Smooth muscle cell (in vitro differentiated cells): ENCODE data around the gene NRDE2. TPM values are rescaled to one million over a fixed set of nuclear protein-coding genes. Genes with fewer than 3 reads are reported as not detected.
"Not testable (repeated sequence)": the region's sequence is repeated elsewhere in the genome, so short reads cannot be mapped to it uniquely, and the experiment has no call there.

Experiments
- DNase-seq: peaks from one replicate; lab custom pipeline; 2025; ENCODE audit not compliant: unreplicated experiment; lab: John Stamatoyannopoulos, UW
- H2AFZ ChIP-seq: fragments of 200-600 bp; sonication (generic); 2 replicates; pipeline ENCODE4 v1.6.0; 2016; ENCODE audit warnings: antibody characterized with exemption, low read depth, mild to moderate bottlenecking
- H3F3A ChIP-seq: fragments of 200-600 bp; sonication (generic); 2 replicates; pipeline ENCODE4 v1.6.0; 2017; ENCODE audit warnings: antibody characterized with exemption, low read depth
- H3K27ac ChIP-seq: fragments of 200-600 bp; sonication (generic); 2 replicates; pipeline ENCODE4 v1.5.1; 2016; ENCODE audit warnings: low read depth, mild to moderate bottlenecking
- H3K27me3 ChIP-seq: fragments of 200-600 bp; sonication (generic); 2 replicates; pipeline ENCODE4 v1.6.1; 2016; ENCODE audit warnings: low read depth, mild to moderate bottlenecking
- H3K36me3 ChIP-seq: fragments of 200-600 bp; sonication (generic); 2 replicates; pipeline ENCODE4 v1.5.1; 2016; ENCODE audit warnings: low read depth
- H3K4me1 ChIP-seq: fragments of 200-600 bp; sonication (generic); 2 replicates; pipeline ENCODE4 v1.5.1; 2016; ENCODE audit warnings: low read depth
- H3K4me2 ChIP-seq: fragments of 200-600 bp; sonication (generic); 2 replicates; pipeline ENCODE4 v1.6.0; 2016; ENCODE audit warnings: mild to moderate bottlenecking
- H3K4me3 ChIP-seq: fragments of 200-600 bp; sonication (generic); 2 replicates; pipeline ENCODE4 v1.5.1; 2016; ENCODE audit warnings: mild to moderate bottlenecking
- H3K79me2 ChIP-seq: fragments of 200-600 bp; sonication (generic); 2 replicates; pipeline ENCODE4 v1.6.0; 2016; ENCODE audit warnings: low read depth, mild to moderate bottlenecking
- H3K9ac ChIP-seq: fragments of 200-600 bp; sonication (generic); 2 replicates; pipeline ENCODE4 v1.6.0; 2016; ENCODE audit warnings: low read depth
- H3K9me3 ChIP-seq: fragments of 200-600 bp; sonication (generic); replicated peaks from 2 replicates; pipeline ENCODE4 v1.5.1; 2016; ENCODE audit warnings: low read depth
- H4K20me1 ChIP-seq: fragments of 200-600 bp; sonication (generic); 2 replicates; pipeline ENCODE4 v1.6.0; 2016; ENCODE audit warnings: low read depth
- CTCF ChIP-seq: fragments of 200-600 bp; sonication (generic); IDR thresholded peaks from 2 replicates; pipeline ENCODE4 v1.5.1; 2017; ENCODE audit warnings: borderline replicate concordance, mild to moderate bottlenecking, antibody characterized with exemption; ENCODE audit not compliant: insufficient read depth, poor library complexity, severe bottlenecking
- WGBS: methylation state at CpG from one replicate; pipeline ENCODE4 v1.1.7; 2016; ENCODE audit warnings: low lambda C conversion rate; 5-methylcytosine and 5-hydroxymethylcytosine counted together
- polyA plus RNA-seq: library from polyadenylated mRNA; unstranded; fragments of >200 nt; fragmentation: Nextera tagmentation; extraction: Ambion mirVana; gene quantifications from 2 replicates; pipeline ENCODE4 v1.2.1, GENCODE V29; 2016
- total RNA-seq: library from RNA; depleted of rRNA; stranded (reverse); fragments of >200 nt; gene quantifications from 2 replicates; pipeline ENCODE4 v1.2.3, GENCODE V29; 2014

NRDE2 gene
- total and polyA plus RNA-seq, 2 experiments from 2014 or later: 8.0 to 9.9 TPM

GRCh38 chr14:90246936-90247335, 84.8 kb downstream of the NRDE2 start:
- H3K4me2 ChIP-seq: no peak overlapping the region
- no peaks in the 10 kb centered on the region for H3K9me3 ChIP-seq
- no peak overlapping the region for H3K4me3 ChIP-seq
- H4K20me1 ChIP-seq: no peaks in the 10 kb centered on the region
- no peaks in the 10 kb centered on the region for H3K79me2 ChIP-seq
- H3K36me3 ChIP-seq: no peaks in the 10 kb centered on the region
- WGBS: 94% methylated on average over 4 of the region's 4 CpGs
- DNase-seq: no peak
- no peaks in the 10 kb centered on the region for H3K27me3 ChIP-seq
- TF ChIP-seq CTCF: no peak
- H3K9ac ChIP-seq: no peak overlapping the region
- H3K4me1 ChIP-seq: no peaks in the 10 kb centered on the region
- no peaks in the 10 kb centered on the region for H3F3A ChIP-seq
- H2AFZ ChIP-seq: no peak overlapping the region
- H3K27ac ChIP-seq: no peak overlapping the region

- H3K9me3 ChIP-seq: peaks cover 15% of the 10 kb centered on the region
- no peak overlapping the region for H3K4me2 ChIP-seq
- H3K4me1 ChIP-seq: no peaks in the 10 kb centered on the region
- no peak overlapping the region for H3K27ac ChIP-seq
- TF ChIP-seq CTCF: no peak
- H3K79me2 ChIP-seq: no peaks in the 10 kb centered on the region
- no peaks in the 10 kb centered on the region for H4K20me1 ChIP-seq
- no peak for DNase-seq
- no peaks in the 10 kb centered on the region for H3K36me3 ChIP-seq
- H3K9ac ChIP-seq: no peak overlapping the region
- H3F3A ChIP-seq: no peaks in the 10 kb centered on the region
- H2AFZ ChIP-seq: no peak overlapping the region
- H3K27me3 ChIP-seq: no peaks in the 10 kb centered on the region
- H3K4me3 ChIP-seq: no peak overlapping the region
Observed at GRCh38 chr14:90242444-90242843, 89.3 kb downstream of the NRDE2 start.

GRCh38 chr14:90239139-90239538, 92.6 kb downstream of the NRDE2 start:
- H4K20me1 ChIP-seq: no peaks in the 10 kb centered on the region
- no peak overlapping the region for H3K4me3 ChIP-seq
- no peaks in the 10 kb centered on the region for H3K79me2 ChIP-seq
- peaks cover 15% of the 10 kb centered on the region for H3K9me3 ChIP-seq
- TF ChIP-seq CTCF: no peak
- H3F3A ChIP-seq: no peaks in the 10 kb centered on the region
- WGBS: 77% methylated on average over 3 of the region's 3 CpGs
- H3K27me3 ChIP-seq: no peaks in the 10 kb centered on the region
- no peaks in the 10 kb centered on the region for H3K36me3 ChIP-seq
- no peak overlapping the region for H3K27ac ChIP-seq
- no peak for DNase-seq
- no peak overlapping the region for H2AFZ ChIP-seq
- H3K4me1 ChIP-seq: no peaks in the 10 kb centered on the region
- no peak overlapping the region for H3K4me2 ChIP-seq
- no peak overlapping the region for H3K9ac ChIP-seq

GRCh38 chr14:90235179-90235976, 96.4 kb downstream of the NRDE2 start:
- H3K36me3 ChIP-seq: no peaks in the 10 kb centered on the region
- H3K4me1 ChIP-seq: no peaks in the 10 kb centered on the region
- no peaks in the 10 kb centered on the region for H3K27me3 ChIP-seq
- no peaks in the 10 kb centered on the region for H3F3A ChIP-seq
- no peak overlapping the region for H2AFZ ChIP-seq
- peak; percentile 13 for DNase-seq
- no peak overlapping the region for H3K4me2 ChIP-seq
- H4K20me1 ChIP-seq: no peaks in the 10 kb centered on the region
- peak; percentile 97 for TF ChIP-seq CTCF
- no peak overlapping the region for H3K4me3 ChIP-seq
- no peak overlapping the region for H3K9ac ChIP-seq
- H3K27ac ChIP-seq: no peak overlapping the region
- H3K79me2 ChIP-seq: no peaks in the 10 kb centered on the region
- 28% methylated on average over 25 of the region's 25 CpGs for WGBS
- H3K9me3 ChIP-seq: peaks cover 15% of the 10 kb centered on the region

GRCh38 chr14:90229942-90230341, 101.8 kb downstream of the NRDE2 start:
- WGBS: 97% methylated on average over 1 of the region's 1 CpG
- H3K27me3 ChIP-seq: not testable (repeated sequence)

More at GRCh38 chr14:90229942-90230341, 101.8 kb downstream of the NRDE2 start:
- not testable (repeated sequence) for H3K36me3 ChIP-seq, H3K9ac ChIP-seq, H3K4me3 ChIP-seq, H3K4me1 ChIP-seq, DNase-seq, H3K4me2 ChIP-seq, H3K9me3 ChIP-seq, H3K27ac ChIP-seq, H2AFZ ChIP-seq, H4K20me1 ChIP-seq, H3K79me2 ChIP-seq, H3F3A ChIP-seq
